HG03558 (cell line): Measurements from ENCODE around the gene SS18L1.
A peak's percentile ranks its signal among the peaks of the same experiment; 100 is the strongest.

Experiments
- ATAC-seq: cut with Tn5 transposase; IDR thresholded peaks from one replicate; pipeline ENCODE4 v1.9.1; 2021; ENCODE audit warnings: moderate number of reproducible peaks; ENCODE audit not compliant: unreplicated experiment; ENCODE audit errors: extremely low read depth

The SS18L1 gene

GRCh38 chr20:62167474-62167873 is 23.9 kb downstream of the SS18L1 start:
- no peak for ATAC-seq

DNA sequence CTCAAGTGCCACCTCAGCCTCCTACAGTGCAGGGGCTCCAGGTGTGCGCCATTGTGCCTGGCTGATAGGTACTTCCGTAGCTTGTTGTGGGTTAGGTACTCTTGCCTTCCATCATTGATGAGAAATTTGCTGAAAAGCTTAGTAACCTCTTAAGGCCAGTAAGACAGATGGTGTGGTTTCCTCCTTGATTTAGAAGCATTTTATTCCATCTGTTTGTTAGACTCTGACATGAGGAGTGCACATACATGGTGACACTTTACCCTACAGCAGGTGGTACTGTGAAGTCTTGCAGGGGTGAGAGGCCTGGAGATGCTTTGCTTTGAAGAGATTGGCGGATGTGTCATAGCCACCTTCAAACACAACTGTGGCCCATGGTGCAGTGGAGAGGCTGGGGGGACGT is 24.5 kb downstream of the SS18L1 start:
- no peak for ATAC-seq

DNA sequence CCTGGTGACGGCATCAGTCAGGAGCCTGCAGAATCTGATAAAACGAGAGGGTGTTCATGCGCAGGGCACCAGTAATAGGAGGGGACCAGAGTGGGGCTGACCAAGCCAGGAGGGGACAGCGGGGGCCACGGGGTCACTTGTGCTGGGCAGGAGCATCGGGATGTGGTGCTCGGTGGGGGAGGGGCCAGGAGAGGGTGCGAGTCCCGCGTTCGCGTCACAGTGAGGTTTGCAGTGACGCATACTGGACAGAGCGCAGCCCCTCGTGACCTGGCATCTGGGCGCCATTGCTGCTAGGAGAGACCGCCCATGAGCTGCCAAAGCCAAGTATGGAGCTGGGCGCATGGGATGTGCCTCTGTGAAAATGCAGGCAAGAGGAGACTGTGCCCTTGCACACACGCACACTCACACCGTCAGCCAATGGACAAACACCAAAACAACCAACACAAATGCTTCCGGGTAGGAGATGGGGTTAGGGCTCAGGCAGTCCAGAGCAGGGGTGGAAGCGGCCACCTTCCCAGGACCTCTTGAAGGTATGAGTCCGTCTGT is 25.4 kb downstream of the SS18L1 start:
- no peak for ATAC-seq

DNA sequence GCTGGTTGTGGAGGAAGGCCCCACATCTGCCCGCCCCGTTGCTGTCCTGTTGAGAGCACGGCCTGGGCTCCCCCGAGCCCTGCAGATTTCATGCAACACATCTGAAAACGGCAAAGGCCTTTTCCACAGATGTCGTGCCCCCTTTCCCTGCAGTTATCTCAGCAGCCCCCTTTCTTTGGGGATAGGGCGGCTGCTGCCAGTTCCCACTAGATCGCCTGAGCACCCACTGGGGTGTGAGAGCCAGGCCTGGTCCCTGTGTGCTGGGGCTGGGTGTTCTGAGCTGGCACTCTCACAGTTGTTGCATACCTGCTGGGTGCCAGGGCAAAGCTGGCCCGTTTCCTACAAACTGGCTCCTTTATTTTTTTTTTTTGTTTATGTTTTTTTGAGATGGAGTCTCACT is 27.0 kb downstream of the SS18L1 start:
- ATAC-seq, result no peak

- no peak for ATAC-seq
Observed at GRCh38 chr20:62171245-62171644, 27.7 kb downstream of the SS18L1 start.

GRCh38 chr20:62172666-62173065 is 29.1 kb downstream of the SS18L1 start:
- ATAC-seq, result no peak

- no peak for ATAC-seq
Observed at GRCh38 chr20:62174021-62174804, 30.6 kb downstream of the SS18L1 start.

DNA sequence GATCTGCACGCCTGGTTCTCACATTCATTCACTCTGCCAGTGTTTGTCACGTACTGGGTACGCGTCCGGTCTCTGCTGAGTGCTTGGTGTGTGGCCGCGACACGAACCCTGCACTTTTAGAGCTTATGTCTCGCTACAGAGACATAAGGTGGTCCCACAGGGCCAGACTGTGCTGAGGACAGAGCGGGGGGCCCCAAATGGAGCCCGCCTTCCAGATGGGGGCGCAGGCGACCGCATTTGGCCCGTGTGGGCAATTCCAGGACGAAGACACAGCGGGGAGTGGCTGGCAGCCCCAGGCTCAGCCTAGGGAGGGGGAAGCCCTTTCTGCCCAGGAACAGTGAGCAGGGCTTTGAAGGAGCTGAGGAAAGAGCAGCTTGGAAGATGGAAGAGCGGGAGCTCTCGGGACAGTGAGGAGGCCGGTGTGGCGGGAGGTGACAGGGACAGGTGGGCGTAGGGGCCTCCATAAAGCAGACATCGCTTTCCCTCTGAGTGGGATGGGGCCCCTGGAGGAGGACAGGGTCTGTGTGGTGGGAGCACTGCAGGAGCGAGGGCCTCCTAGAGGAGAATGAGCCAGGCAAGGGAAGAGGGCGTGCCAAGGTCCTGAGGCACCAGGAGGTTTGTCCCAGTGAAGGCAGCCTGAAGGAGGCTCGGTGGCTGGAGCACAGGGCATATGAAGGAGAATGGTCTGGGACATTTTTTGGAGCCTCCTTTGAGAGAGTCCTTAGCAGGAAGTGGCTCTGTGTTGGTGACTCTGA is 31.5 kb downstream of the SS18L1 start:
- no peak for ATAC-seq

DNA sequence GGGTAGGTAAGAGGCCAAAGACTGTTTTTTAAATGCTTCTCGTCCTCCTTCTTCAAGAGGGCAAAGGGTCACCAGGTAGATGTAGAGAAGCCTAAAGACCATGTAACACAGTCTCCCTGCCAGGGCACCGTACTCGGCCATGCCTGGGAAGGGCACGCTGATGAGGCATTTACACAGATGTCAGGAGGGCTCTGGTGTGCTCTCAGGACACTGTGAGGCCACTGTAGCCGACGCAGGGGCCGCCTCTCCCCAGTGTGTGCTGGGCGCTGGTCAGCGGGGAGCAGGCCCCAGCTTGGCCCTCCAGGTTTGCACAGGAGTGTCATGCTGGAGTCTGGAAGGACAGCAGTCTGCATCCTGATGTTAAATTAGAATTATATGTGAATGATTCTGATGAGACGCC is 32.1 kb downstream of the SS18L1 start:
- ATAC-seq, result no peak

GRCh38 chr20:62176866-62177265 is 33.3 kb downstream of the SS18L1 start:
- ATAC-seq, result no peak

DNA sequence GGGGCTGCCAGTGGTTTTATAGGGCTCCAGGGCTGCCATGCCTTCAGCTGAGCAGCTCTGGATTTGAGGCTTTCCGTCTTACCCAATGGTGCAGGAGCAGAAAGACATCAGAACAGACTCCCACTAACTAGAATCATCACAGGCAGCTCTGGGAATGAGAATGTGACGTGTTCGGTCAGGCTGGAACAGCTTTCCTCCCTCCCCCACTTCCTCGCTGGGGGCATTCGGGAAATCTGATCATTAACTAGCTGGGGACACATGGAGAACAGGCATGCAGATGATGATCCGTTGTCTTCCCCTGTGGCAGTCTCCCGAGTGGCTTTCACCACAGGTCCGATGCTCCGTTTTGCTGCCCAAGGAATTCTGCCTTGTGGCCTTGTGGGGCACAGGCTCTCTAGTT is 33.7 kb downstream of the SS18L1 start:
- ATAC-seq, result no peak

DNA sequence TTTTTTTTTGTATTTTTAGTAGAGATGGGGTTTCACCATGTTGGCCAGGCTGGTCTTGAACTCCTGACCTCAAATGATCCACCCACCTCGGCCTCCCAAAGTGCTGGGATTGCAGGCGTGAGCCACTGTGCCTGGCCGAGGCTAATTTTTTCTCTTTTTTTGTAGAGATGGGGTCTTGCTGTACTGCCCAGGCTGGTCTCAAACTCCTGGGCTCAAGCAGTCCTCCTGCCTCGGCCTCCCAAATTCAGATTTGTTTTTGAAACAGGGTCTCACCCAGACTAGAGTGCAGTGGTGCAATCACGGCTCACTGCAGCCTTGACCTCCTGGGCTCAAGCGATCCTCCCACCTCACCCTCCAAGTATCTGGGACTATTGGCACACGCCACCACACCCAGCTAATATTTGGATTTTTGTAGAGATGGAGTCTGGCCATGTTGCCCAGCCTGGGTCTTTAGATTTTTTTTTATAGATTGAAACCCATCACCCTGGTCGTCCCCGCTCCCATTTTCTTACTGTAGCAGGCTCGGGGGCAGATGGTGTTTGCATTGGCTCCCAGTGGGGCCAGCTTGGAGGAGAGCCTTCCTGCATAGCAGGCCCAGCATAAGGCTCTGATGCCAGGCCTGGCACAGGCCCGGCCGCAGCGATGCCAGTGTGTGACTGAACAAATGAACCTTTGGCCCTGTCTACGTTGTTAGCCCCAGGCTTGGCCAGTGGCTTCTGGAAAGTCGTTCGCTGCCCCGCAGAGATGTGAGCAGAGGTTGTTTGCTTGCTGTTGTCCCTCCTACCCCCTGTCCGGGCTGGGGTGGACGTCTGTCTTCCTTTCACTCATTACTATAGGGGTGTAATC is 35.0 kb downstream of the SS18L1 start:
- no peak for ATAC-seq

DNA sequence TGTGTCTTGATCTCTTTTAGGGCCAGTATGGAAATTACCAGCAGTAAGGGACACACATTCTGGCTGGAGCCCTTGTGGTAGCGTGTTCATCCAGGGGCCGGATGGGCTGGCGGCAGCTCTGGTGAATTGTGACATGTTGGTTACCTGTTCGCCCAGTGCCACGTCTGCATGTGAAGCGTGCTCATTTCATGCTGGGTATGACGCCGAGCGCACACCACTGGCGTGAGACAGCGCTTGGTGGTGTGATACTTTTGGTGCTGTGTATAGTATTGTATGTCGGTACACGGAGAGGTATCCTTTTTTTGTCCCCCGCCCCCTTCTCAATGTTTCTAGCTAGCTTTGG is 35.6 kb downstream of the SS18L1 start:
- ATAC-seq, result no peak

- no peak for ATAC-seq
Observed at GRCh38 chr20:62181808-62182207, 38.2 kb downstream of the SS18L1 start.

DNA sequence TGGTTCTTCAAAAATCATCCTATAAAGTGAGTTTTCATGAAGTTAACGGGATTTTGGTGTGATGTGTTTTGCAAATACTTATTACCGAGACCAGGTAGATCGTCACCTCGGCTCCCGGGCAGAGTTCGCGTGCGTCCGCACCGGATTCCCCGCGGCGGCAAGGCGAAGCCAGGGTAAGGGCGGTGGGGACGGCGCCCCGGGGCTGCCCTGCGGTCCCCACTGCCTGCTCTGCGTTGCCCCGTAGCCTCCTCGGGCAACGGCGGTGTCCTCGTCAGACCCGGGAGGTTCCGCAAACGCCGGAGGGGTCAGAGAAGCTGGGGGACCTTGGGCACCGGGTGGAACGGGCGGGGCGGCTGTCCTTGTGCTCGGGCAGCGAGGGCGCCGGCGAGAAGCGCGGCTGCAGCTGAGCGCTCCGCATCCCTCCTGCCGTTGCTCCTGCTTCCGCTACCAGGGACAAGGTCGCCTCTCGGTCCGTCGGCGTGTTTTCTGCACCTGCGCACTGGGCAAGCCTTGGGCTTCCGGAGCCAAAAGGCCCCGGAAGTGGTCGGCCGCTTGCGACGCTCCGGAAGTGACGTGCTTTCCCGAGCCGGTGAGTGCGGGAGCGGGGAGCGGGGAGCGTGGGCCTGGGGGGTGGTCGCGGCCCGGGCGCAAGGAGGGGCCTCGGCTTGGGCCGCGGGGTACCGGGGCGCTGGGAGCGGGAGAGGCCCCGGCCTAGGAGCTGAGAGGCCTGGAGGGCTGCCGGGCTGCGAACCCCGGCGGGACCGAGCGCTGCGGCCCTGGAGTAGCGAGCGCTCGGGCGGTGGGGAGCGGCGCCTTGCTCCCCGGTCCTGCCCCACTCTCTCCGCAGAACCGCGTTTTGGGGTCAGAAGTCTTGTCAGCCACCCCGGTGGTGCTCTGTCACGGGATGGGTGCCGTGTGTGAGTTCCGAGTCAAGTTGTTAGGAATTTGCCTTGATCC is 39.2 kb downstream of the SS18L1 start, which contains the start of gene MTG2:
Gene MTG2, plus strand, starts transcription at position 560 of the 957 bp plus-strand sequence. CDS start 10,393 bp downstream, outside the sequence.
- ATAC-seq, result peak; percentile 81

DNA sequence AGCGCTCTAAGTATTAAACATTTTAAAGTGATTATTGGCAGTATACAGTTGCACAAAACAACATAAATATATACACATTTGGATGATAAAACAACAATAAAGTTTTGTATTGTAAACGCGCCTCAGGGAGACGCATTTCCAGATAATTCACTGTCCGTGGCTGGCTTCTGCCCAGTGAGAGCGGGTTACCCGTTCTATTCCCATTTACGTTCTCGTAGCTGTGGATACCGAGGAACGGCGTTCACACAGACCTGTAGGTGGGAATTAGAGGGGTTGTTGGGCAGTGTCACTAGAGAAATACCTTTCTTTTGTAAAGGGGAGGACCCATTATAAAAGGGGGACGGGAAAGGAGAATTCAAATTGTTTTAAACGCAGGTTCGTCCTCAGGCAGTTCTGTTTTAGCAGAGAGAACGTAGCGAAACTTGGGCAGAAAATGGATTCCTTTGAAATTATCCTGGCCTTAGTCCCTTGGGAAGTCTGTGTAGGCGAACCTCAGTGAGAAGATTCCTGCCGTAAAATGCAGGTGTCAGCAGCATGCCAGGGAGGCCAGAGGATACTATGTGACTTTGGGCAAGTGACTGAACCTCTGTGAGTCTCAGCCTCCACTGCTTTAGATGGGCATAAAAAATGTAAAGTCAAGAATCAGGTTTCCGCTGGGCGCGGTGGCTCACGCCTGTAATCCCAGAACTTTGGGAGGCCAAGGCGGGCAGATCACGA is 40.0 kb downstream of the SS18L1 start:
- no peak for ATAC-seq

GRCh38 chr20:62186096-62186426 is 42.5 kb downstream of the SS18L1 start:
- no peak for ATAC-seq

DNA sequence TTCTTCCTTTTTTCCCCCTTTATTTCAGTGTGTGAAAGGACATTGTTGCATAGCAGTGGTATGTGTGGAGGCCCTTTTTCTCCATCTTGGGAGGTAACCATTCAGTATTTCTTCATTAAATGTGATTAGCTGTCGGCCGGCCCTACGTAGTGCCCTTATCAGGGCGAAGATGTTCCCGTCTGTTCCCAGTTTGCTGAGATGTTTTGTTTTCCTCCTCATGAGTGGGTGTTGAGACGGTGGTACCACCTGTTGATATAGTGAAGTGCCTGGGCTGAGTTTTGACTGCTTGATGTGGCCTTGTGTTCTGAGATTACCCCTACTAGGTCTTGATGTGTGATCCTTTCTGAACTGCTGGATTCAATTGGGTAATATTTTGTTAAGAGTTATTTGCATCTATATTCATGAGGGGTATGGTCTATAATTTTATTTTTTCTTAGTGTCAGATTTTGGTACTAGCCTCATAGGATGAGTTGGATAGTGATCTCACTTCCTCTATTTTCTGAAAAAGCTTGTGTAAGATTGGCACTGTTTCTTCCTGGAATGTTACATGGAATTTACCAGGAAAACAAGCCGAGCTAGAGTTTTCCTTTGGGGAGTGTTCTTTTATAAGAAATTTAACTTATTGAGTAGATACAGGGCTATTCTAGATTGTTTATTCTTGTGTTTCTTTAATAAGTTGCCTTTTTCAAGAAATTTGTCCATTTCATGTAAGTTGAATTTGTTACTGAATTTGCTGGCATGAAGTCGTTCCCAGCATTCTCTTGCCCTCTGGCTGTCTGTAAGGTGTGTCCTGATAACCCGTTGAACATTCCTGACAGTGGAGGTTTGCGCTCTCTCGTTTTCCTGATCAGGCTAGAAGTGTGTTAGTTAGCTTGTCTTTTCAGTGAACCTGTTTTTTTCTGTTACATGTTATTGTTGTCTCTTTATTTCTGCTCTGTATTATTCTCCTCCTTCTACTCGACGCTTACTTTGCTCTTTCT is 43.6 kb downstream of the SS18L1 start:
- ATAC-seq, result no peak
